Osteocyte (in vitro differentiated cells): ENCODE data around the gene KLK13. TPM values are rescaled to one million over a fixed set of nuclear protein-coding genes. Genes with fewer than 3 reads are reported as not detected.

Experiments
- DNase-seq: peaks from one replicate; pipeline ENCODE4 v3.0.0; 2021; ENCODE audit warnings: mixed read lengths; ENCODE audit not compliant: unreplicated experiment; ENCODE audit errors: extremely low spot score
- H3K27ac Mint-ChIP-seq: one replicate; pipeline ENCODE4 v1.8.0; 2021; ENCODE audit warnings: mild to moderate bottlenecking, mixed read lengths; ENCODE audit not compliant: unreplicated experiment
- H3K27me3 Mint-ChIP-seq: one replicate; pipeline ENCODE4 v1.8.0; 2021; ENCODE audit warnings: mixed read lengths; ENCODE audit not compliant: unreplicated experiment
- H3K36me3 Mint-ChIP-seq: one replicate; pipeline ENCODE4 v1.8.0; 2021; ENCODE audit warnings: mixed read lengths; ENCODE audit not compliant: unreplicated experiment
- H3K4me1 Mint-ChIP-seq: one replicate; pipeline ENCODE4 v1.8.0; 2021; ENCODE audit warnings: mixed read lengths; ENCODE audit not compliant: unreplicated experiment
- H3K4me3 Mint-ChIP-seq: one replicate; pipeline ENCODE4 v1.8.0; 2021; ENCODE audit warnings: mild to moderate bottlenecking, moderate library complexity, mixed read lengths; ENCODE audit not compliant: unreplicated experiment
- H3K9me3 Mint-ChIP-seq: one replicate; pipeline ENCODE4 v1.8.0; 2021; ENCODE audit warnings: mixed read lengths; ENCODE audit not compliant: unreplicated experiment
- CTCF ChIP-seq: fragments of 200-600 bp; sonication (generic); IDR thresholded peaks from 2 replicates; pipeline ENCODE4 v1.5.0; 2021; ENCODE audit warnings: antibody characterized with exemption, mild to moderate bottlenecking, moderate library complexity
- total RNA-seq: library from RNA; stranded (reverse); gene quantifications from 2 replicates; pipeline ENCODE4 v1.2.1, GENCODE V29; 2021

The KLK13 gene
- total RNA-seq, 1 donor from 2014 or later, result not detected

DNA sequence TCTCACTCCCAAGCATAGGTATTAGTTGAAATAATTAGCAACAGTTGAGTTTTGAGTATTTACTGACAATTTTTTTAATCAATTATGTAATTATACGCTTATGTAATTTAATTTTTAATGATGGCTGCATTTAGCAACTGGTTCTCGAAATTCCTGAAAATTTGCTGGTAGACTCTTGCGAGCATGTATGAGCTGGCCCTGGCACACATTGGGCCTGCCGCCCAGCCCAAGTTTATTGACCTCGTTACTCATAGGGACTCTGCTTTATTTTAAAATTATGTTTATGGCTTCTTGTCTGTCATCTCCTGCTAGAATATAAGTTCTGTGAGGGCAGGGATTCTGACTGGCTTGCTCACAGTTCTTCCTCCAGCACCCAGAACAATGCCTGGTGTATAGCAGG is 11.1 kb upstream of the KLK13 start:
- TF ChIP-seq CTCF, result no peak
- H3K9me3 Mint-ChIP-seq, result peaks cover 32% of the 10 kb centered on the region
- no peak for DNase-seq
- H3K4me3 Mint-ChIP-seq, result no peak overlapping the region
- H3K27me3 Mint-ChIP-seq, result no peaks in the 10 kb centered on the region
- H3K4me1 Mint-ChIP-seq, result no peaks in the 10 kb centered on the region
- no peaks in the 10 kb centered on the region for H3K36me3 Mint-ChIP-seq
- no peak overlapping the region for H3K27ac Mint-ChIP-seq

DNA sequence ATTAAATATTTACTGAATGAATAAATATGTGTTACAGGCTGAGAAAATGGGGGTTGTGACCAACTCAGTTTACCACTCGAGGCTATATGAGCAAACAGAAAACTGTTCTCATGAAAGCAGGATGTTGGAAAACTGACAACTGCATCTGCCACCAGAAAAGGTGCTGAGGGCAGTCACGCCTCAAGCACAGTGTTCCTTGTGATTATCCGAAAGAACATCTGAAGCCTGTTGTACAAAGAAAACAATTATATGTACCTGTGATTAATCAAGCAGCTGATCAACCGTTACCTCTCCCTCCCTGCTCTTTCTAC is 6.2 kb upstream of the KLK13 start:
- no peak overlapping the region for H3K27ac Mint-ChIP-seq
- peaks cover 2% of the 10 kb centered on the region for H3K27me3 Mint-ChIP-seq
- no peak for TF ChIP-seq CTCF
- H3K36me3 Mint-ChIP-seq, result no peaks in the 10 kb centered on the region
- no peak overlapping the region for H3K4me3 Mint-ChIP-seq
- DNase-seq, result no peak
- peaks cover 33% of the 10 kb centered on the region for H3K9me3 Mint-ChIP-seq
- H3K4me1 Mint-ChIP-seq, result no peaks in the 10 kb centered on the region

DNA sequence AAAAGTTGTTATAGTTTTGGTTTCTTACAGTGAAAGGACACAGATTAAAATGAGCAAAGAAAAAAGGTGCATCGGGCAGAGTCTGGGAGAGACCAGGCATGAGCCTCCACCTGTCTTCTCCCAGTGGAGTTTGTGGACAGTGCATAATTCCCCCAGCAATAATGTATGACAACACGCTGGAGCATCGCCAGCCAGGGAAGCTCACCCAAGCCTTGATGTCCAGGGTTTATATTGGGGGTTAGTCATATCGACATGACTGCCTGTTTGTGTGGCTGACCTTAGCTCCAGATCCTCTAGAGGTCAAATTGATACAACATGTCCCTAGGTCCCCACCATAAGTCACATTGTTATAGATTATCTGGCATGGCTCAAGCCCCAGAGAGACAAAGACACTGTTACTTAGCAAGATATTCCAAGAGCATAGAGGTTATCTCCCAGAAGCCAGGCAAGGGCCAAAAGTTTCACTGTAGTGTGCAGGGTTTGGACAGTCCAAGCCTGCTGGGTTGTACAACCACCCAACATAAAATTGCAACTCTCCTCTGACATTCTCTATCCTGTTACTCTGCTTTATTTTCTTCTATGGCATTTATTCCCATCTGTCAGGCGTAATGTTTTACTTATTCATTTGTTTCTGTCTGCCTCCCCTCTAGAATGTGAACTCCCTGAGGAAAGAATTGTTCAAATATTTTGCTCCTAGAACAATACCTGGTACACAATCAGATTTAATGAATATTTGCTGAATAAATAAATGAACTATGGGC is 5.6 kb upstream of the KLK13 start:
- no peak for DNase-seq
- TF ChIP-seq CTCF, result no peak
- H3K36me3 Mint-ChIP-seq, result no peaks in the 10 kb centered on the region
- no peak overlapping the region for H3K27ac Mint-ChIP-seq
- H3K4me3 Mint-ChIP-seq, result no peak overlapping the region
- H3K27me3 Mint-ChIP-seq, result peaks cover 4% of the 10 kb centered on the region
- H3K9me3 Mint-ChIP-seq, result peaks cover 33% of the 10 kb centered on the region
- H3K4me1 Mint-ChIP-seq, result no peaks in the 10 kb centered on the region

GRCh38 chr19:51066393-51067186 is 1.7 kb upstream of the KLK13 start:
- Mint-ChIP-seq H3K4me1 (no peaks in the 10 kb centered on the region), H3K27ac (no peak overlapping the region)
- no peak for DNase-seq

More at GRCh38 chr19:51066393-51067186, 1.7 kb upstream of the KLK13 start:
- H3K9me3 Mint-ChIP-seq, result peaks cover 7% of the 10 kb centered on the region
- H3K4me3 Mint-ChIP-seq, result no peak overlapping the region
- peaks cover 4% of the 10 kb centered on the region for H3K27me3 Mint-ChIP-seq
- no peaks in the 10 kb centered on the region for H3K36me3 Mint-ChIP-seq
- no peak for TF ChIP-seq CTCF
